ENCODE data around the gene AAGAB.

AAGAB gene

DNA sequence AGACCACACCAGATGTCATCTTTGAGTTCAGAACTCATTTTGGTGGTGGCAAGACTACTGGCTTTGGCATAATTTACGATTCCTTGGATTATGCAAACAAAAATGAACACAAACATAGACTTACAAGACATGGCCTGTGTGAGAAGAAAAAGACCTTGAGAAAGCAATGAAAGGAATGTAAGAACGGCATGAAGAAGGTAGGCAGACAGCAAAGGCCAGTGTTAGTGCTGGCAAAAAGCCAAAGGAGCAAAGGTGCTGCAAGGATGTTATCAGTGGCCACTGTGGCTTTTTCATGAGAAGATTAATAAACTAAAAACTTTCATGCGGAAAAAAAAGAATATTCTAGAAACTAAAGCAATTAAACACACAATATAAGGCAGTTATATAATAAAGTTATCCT, 21.9 kb downstream of the AAGAB start:
- no peak for TF ChIP-seq ZSCAN23 (tag by site-specific recombination; IDR thresholded peaks at IDR 0.05)
- TF ChIP-seq ZNF571 (tag by site-specific recombination; IDR thresholded peaks at IDR 0.05): no peak
- no peak for TF ChIP-seq GLI4 (tag by site-specific recombination; IDR thresholded peaks at IDR 0.05)
- no peak for TF ChIP-seq ZNF155 (tag by site-specific recombination; IDR thresholded peaks at IDR 0.05)
- no peak for TF ChIP-seq ZNF76 (tag by site-specific recombination; IDR thresholded peaks at IDR 0.05; ENCODE audit: borderline replicate concordance, low read depth)
- no peak for TF ChIP-seq ZFP69B (tag by site-specific recombination; IDR thresholded peaks at IDR 0.05)
- TF ChIP-seq HOXC10 (CRISPR knock-in tag; IDR thresholded peaks at IDR 0.05): no peak
- TF ChIP-seq, protein P1, sequence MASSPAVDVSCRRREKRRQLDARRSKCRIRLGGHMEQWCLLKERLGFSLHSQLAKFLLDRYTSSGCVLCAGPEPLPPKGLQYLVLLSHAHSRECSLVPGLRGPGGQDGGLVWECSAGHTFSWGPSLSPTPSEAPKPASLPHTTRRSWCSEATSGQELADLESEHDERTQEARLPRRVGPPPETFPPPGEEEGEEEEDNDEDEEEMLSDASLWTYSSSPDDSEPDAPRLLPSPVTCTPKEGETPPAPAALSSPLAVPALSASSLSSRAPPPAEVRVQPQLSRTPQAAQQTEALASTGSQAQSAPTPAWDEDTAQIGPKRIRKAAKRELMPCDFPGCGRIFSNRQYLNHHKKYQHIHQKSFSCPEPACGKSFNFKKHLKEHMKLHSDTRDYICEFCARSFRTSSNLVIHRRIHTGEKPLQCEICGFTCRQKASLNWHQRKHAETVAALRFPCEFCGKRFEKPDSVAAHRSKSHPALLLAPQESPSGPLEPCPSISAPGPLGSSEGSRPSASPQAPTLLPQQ (tag by site-specific recombination; IDR thresholded peaks at IDR 0.05): no peak
- TF ChIP-seq ZNF626 (tag by site-specific recombination; IDR thresholded peaks at IDR 0.05): no peak
- TF ChIP-seq ZFP3 (tag by site-specific recombination; IDR thresholded peaks at IDR 0.05; ENCODE audit: low read depth): no peak
- TF ChIP-seq KLF9 (tag by site-specific recombination; IDR thresholded peaks at IDR 0.05; ENCODE audit: low read depth): no peak
- no peak for TF ChIP-seq ZNF558 (tag by site-specific recombination; IDR thresholded peaks at IDR 0.05)
- no peak for TF ChIP-seq HOXA7 (CRISPR knock-in tag; IDR thresholded peaks at IDR 0.05; ENCODE audit: borderline replicate concordance)
- Histone ChIP-seq H3K4me1 (ENCODE audit: control insufficient read depth, insufficient read depth, low read length) (no peaks in the 10 kb centered on the region), H3K27ac (ENCODE audit: extremely low read depth, low read depth, low read length) (no peak overlapping the region), H3K9me3 (ENCODE audit: control insufficient read depth, insufficient read depth, low read depth, low read length) (no peaks in the 10 kb centered on the region), H3K4me3 (ENCODE audit: low read depth, low read length) (no peak overlapping the region), H3K36me3 (ENCODE audit: control insufficient read depth in 2 of 2, insufficient read depth in 1 of 2, low read length in 2 of 2) (peaks cover 35 to 56% of the 10 kb centered on the region in 2 experiments)
- ChIA-PET CTCF (interaction anchor here (0.6 to 0.7 kb wide), 2 partner anchors 25 to 206 kb away, joined by 3 to 5 read pairs; no protein-coding TSS in a partner anchor), POLR2A (no interaction called here)

DNA sequence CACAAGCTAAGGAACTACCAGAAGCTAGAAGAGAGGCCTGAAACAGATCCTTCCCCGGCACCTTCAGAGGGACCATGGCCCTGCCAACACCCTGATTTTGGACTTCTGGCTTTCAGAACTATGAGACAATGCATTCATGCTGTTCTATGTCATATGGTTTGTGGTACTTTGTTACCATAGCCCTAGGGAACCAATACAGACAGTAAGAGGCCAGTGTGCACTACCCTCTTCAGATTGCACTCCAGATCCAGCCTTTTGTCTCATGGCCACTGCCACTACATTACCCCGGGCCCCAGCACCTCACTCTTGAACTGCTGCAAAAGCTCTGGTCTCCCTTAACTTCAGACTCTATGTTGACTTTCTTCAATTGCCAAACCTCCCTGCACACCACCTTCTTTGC, 24.0 kb downstream of the AAGAB start:
- CTCF ChIA-PET: interaction anchor here (0.6 to 2.1 kb wide), 2 partner anchors 9 to 50 kb away, joined by 3 to 13 read pairs; no protein-coding TSS in a partner anchor
- peaks cover 43 to 57% of the 10 kb centered on the region in 2 experiments for H3K36me3 ChIP-seq (ENCODE audit: control insufficient read depth in 2 of 2, insufficient read depth in 1 of 2, low read length in 2 of 2)
- H3K4me1 ChIP-seq (ENCODE audit: control insufficient read depth, insufficient read depth, low read length): no peaks in the 10 kb centered on the region
- H3K4me3 ChIP-seq (ENCODE audit: low read depth, low read length): no peak overlapping the region
- POLR2A ChIA-PET: no interaction called here
- no peak overlapping the region for H3K27ac ChIP-seq (ENCODE audit: extremely low read depth, low read depth, low read length)
- H3K9me3 ChIP-seq (ENCODE audit: control insufficient read depth, insufficient read depth, low read depth, low read length): no peaks in the 10 kb centered on the region
- TF ChIP-seq ZNF223 (tag by site-specific recombination; IDR thresholded peaks at IDR 0.05) (no peak), ZNF274 (IDR thresholded peaks at IDR 0.05; ENCODE audit: low read length) (no peak), ZNF274 (tag by site-specific recombination; IDR thresholded peaks at IDR 0.05; ENCODE audit: borderline replicate concordance) (no peak), SP7 (tag by site-specific recombination; IDR thresholded peaks at IDR 0.05) (no peak), ZNF155 (tag by site-specific recombination; IDR thresholded peaks at IDR 0.05) (no peak), ZNF677 (tag by site-specific recombination; IDR thresholded peaks at IDR 0.05) (no peak), ZSCAN23 (tag by site-specific recombination; IDR thresholded peaks at IDR 0.05) (no peak), ZFP69B (tag by site-specific recombination; IDR thresholded peaks at IDR 0.05) (no peak)
- TF ChIP-seq, protein P2, sequence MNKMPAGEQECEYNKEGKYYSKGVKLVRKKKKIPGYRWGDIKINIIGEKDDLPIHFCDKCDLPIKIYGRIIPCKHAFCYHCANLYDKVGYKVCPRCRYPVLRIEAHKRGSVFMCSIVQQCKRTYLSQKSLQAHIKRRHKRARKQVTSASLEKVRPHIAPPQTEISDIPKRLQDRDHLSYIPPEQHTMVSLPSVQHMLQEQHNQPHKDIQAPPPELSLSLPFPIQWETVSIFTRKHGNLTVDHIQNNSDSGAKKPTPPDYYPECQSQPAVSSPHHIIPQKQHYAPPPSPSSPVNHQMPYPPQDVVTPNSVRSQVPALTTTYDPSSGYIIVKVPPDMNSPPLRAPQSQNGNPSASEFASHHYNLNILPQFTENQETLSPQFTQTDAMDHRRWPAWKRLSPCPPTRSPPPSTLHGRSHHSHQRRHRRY (tag by site-specific recombination; IDR thresholded peaks at IDR 0.05): no peak
- TF ChIP-seq, protein P3, sequence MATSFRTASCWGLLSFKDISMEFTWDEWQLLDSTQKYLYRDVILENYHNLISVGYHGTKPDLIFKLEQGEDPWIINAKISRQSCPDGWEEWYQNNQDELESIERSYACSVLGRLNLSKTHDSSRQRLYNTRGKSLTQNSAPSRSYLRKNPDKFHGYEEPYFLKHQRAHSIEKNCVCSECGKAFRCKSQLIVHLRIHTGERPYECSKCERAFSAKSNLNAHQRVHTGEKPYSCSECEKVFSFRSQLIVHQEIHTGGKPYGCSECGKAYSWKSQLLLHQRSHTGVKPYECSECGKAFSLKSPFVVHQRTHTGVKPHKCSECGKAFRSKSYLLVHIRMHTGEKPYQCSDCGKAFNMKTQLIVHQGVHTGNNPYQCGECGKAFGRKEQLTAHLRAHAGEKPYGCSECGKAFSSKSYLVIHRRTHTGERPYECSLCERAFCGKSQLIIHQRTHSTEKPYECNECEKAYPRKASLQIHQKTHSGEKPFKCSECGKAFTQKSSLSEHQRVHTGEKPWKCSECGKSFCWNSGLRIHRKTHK (tag by site-specific recombination; IDR thresholded peaks at IDR 0.05): no peak
- TF ChIP-seq, protein P1 (tag by site-specific recombination; IDR thresholded peaks at IDR 0.05): no peak
- TF ChIP-seq, protein P4, sequence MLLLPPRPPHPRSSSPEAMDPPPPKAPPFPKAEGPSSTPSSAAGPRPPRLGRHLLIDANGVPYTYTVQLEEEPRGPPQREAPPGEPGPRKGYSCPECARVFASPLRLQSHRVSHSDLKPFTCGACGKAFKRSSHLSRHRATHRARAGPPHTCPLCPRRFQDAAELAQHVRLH (tag by site-specific recombination; IDR thresholded peaks at IDR 0.05): no peak
- TF ChIP-seq, protein P5, sequence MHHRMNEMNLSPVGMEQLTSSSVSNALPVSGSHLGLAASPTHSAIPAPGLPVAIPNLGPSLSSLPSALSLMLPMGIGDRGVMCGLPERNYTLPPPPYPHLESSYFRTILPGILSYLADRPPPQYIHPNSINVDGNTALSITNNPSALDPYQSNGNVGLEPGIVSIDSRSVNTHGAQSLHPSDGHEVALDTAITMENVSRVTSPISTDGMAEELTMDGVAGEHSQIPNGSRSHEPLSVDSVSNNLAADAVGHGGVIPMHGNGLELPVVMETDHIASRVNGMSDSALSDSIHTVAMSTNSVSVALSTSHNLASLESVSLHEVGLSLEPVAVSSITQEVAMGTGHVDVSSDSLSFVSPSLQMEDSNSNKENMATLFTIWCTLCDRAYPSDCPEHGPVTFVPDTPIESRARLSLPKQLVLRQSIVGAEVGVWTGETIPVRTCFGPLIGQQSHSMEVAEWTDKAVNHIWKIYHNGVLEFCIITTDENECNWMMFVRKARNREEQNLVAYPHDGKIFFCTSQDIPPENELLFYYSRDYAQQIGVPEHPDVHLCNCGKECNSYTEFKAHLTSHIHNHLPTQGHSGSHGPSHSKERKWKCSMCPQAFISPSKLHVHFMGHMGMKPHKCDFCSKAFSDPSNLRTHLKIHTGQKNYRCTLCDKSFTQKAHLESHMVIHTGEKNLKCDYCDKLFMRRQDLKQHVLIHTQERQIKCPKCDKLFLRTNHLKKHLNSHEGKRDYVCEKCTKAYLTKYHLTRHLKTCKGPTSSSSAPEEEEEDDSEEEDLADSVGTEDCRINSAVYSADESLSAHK (tag by site-specific recombination; IDR thresholded peaks at IDR 0.05): no peak
- TF ChIP-seq, protein P6, sequence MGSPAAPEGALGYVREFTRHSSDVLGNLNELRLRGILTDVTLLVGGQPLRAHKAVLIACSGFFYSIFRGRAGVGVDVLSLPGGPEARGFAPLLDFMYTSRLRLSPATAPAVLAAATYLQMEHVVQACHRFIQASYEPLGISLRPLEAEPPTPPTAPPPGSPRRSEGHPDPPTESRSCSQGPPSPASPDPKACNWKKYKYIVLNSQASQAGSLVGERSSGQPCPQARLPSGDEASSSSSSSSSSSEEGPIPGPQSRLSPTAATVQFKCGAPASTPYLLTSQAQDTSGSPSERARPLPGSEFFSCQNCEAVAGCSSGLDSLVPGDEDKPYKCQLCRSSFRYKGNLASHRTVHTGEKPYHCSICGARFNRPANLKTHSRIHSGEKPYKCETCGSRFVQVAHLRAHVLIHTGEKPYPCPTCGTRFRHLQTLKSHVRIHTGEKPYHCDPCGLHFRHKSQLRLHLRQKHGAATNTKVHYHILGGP (tag by site-specific recombination; IDR thresholded peaks at IDR 0.05): no peak
- TF ChIP-seq, protein P7, sequence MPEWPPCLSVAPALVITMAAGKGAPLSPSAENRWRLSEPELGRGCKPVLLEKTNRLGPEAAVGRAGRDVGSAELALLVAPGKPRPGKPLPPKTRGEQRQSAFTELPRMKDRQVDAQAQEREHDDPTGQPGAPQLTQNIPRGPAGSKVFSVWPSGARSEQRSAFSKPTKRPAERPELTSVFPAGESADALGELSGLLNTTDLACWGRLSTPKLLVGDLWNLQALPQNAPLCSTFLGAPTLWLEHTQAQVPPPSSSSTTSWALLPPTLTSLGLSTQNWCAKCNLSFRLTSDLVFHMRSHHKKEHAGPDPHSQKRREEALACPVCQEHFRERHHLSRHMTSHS (tag by site-specific recombination; IDR thresholded peaks at IDR 0.05): no peak
